Measurements from ENCODE around the gene EHBP1L1.

The EHBP1L1 gene

DNA sequence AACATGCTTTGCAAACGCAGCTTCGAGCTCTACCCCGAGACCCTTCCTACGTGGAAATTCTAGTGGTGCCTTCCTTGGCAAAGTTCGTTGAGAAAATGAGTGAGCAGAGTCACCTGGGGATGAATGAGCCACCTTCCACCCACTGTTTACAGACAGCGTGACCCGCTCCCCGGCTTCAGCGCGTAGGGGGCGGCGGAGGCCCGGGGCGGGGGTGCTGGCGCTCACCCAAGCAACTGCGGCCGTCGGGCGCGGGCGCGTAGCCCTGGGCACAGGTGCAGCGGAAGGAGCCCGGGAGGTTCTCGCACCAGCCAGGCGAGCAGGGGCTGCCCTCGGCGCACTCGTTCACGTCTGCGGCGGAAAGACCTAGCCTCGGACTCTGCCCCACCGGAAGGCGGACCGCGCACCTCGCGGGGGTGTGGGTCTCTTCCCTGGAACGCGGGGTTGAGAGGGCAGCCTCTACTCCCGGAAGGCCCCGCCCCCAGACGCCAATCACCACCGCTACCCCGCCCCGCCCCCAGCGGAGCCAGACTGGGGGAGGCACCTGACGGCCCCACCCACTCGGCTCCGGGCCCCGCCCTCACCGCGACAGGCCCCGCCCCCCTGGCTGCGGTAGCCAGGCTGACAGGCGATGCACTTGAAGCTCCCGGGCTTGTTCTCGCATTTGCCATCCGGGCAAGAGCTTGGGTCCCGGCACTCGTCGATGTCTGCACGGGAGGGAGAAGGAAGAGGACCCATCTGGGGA is 29.5 kb upstream of the EHBP1L1 start:
- DNase-seq (ENCODE audit: low read depth) = peak; percentile 98

DNA sequence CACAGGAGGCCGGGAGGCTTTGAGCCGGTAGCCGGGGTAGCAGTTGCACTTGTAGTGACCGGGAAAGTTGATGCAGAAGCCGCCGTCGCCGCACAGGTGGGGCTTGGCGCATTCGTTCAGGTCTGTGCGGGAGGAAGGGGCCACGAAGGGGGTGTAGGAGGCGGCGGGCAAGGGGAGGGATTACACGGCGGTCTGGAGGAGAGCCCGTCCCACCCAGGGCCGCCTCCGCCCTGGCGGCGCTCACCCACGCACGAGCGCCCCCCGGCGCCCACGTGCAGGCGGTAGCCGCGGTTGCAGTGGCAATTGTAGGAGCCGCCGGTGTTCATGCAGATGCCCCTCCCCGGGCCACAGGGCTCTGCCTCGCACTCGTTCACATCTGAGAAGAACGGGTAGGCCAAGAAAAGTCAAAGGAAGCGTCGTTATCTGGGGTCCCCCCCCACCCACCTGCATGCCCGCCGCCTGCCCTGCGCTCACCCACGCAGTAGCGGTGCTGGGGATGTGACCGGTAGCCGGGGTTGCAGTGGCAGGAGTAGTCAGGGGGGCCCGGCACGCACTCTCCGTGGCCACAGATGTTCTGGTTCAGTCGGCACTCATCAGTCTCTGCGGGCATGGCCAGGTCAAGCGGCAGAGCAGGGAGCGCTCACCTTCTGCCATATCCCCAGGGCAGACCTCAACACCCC is 28.3 kb upstream of the EHBP1L1 start:
- DNase-seq (ENCODE audit: low read depth) = peak; percentile 38

- no peak for DNase-seq (ENCODE audit: low read depth)
Observed at GRCh38 chr11:65548395-65548794, 27.5 kb upstream of the EHBP1L1 start.

DNA sequence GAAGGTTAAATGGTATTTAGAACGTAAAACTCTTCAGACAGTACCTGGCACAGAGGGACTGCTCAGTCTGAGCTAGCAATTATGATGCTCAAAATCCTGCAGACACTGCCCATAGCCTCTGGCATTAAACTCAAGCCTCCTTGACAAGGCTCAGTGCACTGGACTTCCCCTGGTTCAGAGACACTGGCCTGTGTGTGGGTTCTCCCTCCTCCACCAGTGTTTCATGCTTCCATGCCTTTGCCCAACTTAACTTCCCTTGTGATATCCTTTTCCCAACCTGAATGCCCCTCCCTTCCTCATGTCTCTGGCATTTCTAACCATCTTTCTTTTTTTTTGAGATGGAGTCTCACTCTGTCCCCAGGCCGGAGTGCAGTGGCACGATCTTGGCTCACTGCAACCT is 26.8 kb upstream of the EHBP1L1 start:
- no peak for DNase-seq (ENCODE audit: low read depth)

- peak; percentile 50 for DNase-seq (ENCODE audit: low read depth)
Observed at GRCh38 chr11:65551572-65552387, 24.1 kb upstream of the EHBP1L1 start.

- DNase-seq (ENCODE audit: low read depth) = no peak
Observed at GRCh38 chr11:65552388-65552951, 23.4 kb upstream of the EHBP1L1 start.

DNA sequence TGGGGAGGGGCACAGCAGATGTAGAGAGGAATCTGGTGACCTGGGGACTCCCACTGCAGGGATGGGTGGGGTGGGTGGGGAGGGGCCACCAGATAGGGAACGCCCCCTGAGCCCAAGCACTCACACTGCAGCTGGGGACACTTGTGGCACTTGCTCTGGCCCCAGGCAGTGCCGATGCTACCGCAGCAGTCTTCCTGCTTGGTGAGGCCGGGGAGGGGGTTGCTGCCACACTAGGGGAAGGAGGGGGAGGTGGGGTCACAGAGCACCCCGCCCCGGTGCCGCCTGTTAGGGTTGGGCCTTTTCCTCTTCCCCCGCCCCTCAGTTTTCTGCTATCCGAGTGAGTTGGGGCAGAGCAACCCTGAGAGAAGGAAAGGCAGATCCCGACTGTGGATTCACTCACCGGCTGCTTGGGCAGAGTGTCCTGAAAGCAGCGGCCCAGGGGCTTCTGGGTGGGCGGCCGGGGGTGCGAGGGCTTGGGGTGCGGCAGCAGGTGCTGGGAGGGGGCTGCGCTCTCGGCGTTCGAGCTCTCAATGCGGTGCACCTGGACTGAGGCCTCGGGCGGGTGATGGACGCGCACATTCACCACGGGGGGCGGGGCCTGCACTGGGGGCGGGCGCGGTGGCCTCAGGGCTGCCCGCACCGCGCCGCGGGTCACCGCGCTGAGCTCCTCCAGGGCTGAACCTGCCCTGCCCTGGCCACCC is 22.4 kb upstream of the EHBP1L1 start:
- DNase-seq (ENCODE audit: low read depth) = peak; percentile 72

- no peak for DNase-seq (ENCODE audit: low read depth)
Observed at GRCh38 chr11:65554057-65554818, 21.6 kb upstream of the EHBP1L1 start.

DNA sequence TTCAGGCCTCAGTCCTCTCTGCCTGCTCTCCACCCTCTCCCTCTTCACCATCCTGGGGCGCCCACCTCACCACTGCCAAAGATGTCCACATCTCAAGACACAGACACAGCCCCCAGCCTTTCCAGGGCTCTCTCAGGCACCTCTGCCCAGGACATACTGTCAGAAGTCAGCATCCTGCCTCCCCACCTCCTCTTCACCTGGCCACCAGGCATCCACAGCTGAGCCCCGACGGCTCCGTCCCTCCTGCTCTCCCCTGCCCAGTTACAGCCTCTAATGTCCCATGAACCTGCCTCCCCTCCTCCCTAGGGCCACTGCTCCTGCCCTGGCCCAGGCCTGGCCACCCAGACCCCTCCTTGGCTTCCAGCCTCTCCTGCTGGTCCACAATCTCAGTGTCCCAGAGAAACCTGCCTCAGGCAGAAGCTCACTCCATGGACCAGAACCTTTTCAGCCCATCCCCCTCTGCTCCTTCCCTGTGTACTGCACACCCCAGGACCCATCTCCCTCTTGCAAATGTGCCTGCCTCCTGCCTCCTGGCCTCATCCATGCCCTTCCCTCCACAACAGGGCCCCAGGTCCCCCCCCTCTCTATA is 20.9 kb upstream of the EHBP1L1 start:
- no peak for DNase-seq (ENCODE audit: low read depth)

DNA sequence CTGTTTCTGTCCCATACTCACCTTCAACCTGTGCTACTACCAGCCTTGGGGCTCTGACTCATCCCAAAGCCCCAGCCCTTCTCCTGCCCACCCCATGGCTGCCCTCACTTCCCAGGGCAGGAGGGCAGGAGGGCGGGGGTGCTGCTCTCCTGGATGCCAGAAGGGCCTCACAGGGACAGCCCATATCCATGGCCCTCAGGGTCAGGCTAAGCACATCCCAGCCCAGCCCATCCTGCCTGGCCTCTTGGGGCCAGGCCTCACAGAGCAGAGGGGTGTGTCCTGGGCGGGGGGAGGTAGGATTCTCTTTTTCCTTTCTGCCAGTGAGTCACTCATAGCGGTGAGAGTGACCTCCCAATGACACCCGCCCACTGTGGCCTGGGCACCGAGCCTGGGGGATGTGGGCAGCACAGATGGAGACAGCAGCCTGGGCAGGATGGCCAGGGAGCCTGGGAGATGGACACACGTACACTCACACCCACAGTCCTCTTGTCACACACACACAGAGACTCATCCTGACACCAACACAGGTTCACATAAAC is 20.1 kb upstream of the EHBP1L1 start:
- DNase-seq (ENCODE audit: low read depth) = no peak

GRCh38 chr11:65556470-65557279 is 19.2 kb upstream of the EHBP1L1 start:
- no peak for DNase-seq (ENCODE audit: low read depth)

- no peak for DNase-seq (ENCODE audit: low read depth)
Observed at GRCh38 chr11:65557280-65558001, 18.4 kb upstream of the EHBP1L1 start.

- DNase-seq (ENCODE audit: low read depth) = no peak
Observed at GRCh38 chr11:65558002-65558929, 17.6 kb upstream of the EHBP1L1 start, which contains the start of gene LTBP3. LTBP3 (minus strand) TSS chr11:65558359; CDS start chr11:65557959, 400 bp downstream.

DNA sequence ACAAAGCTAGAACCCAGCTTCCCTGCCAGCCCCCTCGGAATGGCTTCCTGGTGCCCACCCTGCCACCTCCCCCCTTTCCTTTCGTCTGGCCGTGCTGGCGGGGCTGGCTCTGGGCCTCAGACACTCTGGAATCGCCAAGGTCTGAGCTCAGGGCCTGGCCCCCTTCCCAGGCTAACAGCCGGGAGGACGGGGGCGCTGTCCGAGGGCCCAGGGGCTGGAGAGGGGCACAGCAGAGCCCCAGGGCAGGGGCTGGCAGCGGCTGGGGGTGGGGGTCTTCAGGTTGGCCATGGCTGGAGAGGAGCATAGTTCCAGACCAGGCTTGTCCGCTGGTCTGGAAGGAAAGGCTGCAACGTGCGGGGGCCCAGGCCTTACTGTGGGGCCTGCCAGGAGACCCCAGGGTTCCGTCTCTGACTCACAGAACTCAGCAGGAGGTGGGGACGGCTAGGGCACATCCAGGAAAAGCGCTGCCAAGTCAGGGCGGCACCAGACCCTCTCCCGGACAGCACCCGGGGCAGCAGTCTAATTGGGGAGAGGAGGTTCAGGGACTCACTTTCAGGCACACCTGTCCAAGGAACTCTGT is 16.8 kb upstream of the EHBP1L1 start:
- DNase-seq (ENCODE audit: low read depth) = no peak

DNA sequence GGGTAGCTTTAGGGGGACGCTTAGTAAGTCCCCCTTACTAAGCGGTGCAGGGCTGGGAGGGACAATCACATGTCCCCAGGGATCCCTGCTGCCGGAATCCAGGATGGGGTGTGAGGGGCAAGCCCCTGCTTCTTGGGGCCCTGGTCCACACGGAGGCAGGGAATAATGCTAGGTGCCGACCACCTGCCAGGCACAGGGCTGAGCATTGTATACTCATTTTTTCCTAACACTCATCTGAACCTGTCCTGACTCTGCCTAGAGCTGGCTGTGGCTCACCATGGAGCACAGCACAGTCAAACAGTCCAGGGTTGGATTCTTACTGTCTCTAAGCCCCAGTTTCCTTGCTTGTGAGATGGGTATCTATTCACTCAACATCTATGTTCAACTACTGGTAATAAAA is 16.3 kb upstream of the EHBP1L1 start:
- DNase-seq (ENCODE audit: low read depth) = no peak

GRCh38 chr11:65559951-65560537 is 15.8 kb upstream of the EHBP1L1 start:
- DNase-seq (ENCODE audit: low read depth) = no peak
